ENCODE data around the gene FAM72A.
"Not testable (repeated sequence)": the region's sequence is repeated elsewhere in the genome, so short reads cannot be mapped to it uniquely, and the experiment has no call there.

FAM72A gene

DNA sequence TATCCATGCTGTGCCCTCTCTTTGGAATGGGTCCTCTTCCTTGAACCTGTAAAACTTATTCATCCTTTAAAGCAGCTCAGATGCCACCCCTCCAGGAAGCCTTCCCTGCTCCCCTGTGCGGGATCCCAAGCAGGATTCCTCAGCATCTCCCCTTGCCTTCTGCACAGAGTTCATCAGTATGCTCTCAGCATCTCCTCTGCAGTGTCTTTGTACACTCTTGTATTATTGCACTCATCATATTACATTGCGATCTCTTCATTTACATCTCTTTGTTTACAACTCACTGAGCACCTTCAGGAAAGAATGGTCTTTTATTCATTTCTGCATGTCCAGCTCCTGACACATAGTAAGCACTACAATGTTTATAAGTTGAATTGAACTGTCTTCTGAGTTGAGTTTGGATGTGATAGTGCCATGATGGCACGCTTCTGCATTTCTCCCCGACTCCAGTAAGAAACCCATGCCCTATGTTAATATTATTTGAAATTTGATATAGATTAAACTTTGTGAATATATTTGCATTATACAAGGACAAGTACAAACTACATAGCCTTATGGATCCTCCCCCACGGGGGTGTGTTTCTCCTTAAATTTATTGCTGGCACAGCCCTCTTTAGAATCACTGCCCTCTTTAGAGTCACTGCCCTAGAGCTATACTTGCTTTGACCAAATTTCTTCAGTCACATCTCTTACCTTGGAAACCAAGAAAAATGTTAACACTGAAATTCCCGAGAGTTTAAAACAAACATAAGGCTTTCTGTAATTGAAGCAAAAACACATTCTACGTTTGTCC, 13.2 kb upstream of the FAM72A start:
- not testable (repeated sequence) for DNase-seq (ENCODE audit: low read depth, low spot score)

DNA sequence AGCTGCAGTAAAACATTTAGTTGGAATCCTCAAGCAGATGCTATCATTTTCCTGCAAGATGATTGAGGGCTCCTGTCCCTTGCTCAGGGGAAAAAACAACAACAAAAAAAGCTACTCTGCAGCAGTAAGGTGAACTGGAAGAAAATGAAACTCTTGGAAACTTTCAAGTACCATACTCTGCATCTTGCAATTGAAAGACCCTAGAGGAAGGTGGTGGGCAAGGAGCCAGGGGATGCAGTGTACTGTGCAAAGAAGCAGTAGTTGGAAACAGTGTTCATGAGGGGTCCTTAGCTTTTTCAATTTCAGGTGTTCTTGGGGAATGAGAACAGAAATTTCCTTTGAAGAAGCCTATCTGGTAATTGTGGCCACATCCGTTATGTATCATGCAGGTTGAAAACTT, 8.2 kb upstream of the FAM72A start:
- DNase-seq (ENCODE audit: low read depth, low spot score), result not testable (repeated sequence)

DNA sequence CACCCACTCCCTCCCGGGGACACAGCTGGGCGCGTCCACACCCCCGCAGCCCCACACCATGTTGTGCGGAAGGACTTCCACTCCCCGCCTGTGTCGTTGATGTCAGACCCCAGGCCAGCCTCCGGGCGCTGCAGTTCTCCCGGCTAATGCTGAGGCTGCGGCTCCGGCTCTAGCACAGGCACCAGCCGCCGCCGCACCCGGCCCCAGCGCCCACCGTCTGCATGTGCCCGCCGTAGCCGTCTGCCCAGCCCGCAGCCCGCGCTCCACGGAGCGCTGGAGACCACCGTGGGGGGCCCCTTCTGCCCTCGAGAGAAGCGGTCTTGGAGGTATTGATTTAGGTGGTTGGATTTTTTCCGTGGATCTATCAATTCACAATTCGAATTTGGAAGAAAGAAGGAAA, 2.9 kb upstream of the FAM72A start:
- not testable (repeated sequence) for DNase-seq (ENCODE audit: low read depth, low spot score)

DNA sequence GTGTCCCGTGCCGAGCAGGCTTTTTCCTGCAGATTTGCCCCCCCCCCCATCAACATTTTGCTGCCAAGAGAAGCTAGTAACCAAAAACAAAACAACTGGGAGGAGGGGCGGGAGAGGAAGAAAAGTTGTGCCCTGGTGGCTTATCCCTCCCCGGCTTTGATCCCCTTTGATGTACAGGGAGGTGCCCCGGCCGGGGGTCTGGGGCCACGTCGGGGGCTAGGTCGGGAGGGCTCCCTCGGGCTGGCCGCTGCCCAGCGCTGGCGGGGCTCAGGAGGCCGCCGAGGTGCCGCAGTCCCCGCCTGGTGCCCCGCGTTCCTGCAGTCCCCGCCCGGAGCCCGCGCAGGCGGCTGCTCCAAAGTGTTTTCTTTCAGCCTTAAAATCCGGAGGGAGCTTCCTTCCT, 2.2 kb upstream of the FAM72A start:
- not testable (repeated sequence) for DNase-seq (ENCODE audit: low read depth, low spot score)

DNA sequence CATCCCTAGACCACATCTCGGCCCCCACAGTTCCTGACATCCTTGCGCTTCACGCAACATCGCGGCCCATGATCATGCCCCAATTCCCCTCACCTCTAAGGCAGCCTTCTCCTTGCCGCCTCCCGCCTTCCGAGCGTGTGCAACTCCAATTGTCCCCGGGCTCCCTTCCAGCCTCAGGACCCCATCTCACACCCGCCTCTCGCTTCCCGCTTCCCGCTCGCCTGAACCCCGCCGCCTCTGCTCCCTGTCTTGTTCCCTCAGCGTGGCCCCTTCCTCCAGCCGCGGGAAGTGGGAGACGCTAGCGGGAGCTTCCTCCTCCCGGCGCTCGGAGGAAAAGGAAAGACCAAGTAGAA, 1.5 kb upstream of the FAM72A start:
- DNase-seq (ENCODE audit: low read depth, low spot score), result not testable (repeated sequence)

DNA sequence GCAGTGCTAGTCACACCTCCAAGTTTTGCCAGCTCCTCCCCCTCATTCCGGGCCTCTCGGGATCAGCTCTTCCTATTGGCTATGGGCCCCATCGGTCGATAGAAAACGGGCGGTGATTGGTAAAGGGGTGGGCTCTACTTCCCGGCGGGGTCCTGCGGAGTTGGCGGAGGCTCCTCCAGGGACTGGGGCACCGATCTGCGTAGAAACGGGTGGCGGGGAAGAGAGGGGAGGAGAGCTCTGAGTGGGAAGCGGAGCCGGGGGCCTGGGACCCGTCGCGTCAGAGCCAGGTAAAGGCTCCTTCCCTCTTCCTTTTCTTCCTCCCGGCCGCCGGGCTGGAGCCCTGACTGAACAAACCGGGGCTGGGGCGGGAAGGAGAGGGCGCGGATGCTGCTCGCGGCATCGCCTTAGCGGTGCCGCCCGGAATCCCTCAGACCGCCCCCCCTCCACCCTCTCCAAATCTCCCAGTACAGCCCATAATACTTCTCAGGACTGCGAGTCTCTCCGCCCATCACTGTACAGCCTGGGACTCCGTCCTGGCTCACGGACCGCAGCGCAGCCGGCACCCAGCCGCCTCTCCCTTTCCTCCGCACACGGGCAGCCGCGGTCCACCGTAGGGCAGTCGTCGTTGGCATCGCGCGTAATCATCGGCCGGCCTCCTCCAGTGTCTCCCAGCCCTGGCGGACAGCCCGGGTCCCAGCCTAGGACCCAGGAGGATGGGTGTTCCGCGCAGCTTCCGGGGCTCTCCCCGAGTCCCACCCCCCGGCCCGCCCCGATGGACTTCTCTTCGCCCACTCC, 922 bp upstream of the FAM72A start, which contains the start of gene SRGAP2:
Gene SRGAP2, plus strand, starts transcription at position 178 of the 795 bp plus-strand sequence. CDS start 2,430 bp downstream, outside the sequence.
- peak; percentile 21 for DNase-seq (ENCODE audit: low read depth, low spot score)

DNA sequence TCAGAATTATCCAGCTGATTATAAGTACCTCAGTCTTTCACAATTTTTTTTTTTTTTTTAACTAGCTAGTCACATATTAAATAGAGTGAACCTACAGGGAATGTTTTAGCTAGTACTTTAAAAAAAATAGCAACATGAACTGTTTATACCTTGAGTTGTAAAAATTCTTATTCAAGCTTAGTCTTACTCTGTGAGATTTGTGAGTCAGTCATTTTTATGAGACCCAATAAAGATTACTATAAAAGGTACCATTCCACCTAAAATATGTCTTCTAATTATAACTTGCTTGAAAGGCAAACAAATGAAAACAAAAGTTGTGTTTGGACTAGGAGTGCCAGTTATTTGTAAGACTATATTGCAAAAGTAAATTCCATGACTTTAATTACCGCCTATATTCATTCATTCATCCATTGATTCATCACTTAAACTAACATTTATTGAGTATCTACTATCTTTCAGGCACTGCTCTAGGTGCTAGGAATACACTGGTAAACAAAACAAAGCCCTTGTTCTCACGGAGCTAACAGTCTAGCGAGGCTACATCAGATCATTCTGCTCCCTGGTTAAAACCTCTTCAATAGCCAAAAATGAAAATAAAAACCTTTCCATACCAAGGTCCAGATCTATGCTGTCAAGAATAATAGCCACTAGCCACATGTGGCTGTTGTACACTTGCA, 5.8 kb downstream of the FAM72A start:
- not testable (repeated sequence) for DNase-seq (ENCODE audit: low read depth, low spot score)

DNA sequence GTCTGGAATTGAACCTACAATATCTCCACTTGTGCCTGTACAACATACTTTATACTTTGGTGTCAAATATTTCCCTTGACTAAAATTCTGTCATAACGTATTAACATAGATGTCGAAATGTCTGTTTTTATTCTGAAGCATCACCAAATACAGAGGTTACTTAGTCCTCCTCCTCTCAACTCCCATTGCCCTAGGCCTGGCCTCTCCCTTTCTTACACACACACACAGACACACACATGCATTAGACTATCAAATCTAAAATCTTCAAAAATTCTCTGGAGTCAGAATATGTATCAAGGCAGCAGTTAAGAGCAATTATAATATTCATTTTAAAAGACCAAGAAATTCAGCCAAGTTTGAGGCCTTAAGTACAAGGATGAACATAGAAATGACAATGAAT, 7.5 kb downstream of the FAM72A start:
- DNase-seq (ENCODE audit: low read depth, low spot score), result not testable (repeated sequence)

DNA sequence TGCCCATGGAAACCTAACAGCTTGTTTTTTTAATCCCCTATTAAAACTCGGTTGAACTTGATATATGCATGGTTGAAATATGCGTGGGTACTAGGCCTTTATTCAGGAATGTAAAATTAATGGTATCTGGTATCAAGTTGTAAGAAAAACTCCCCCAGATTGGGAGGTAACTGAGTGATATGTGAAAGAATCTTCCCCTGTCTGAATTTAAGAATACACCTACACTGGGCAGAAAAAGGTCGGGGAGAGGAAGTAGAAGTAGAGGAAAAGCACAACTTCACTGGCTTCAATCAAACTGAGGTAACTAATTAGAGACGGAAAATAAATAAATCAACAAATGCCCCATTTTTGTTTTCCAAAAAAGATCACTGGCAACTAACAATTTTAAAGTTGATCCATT, 15.8 kb downstream of the FAM72A start:
- DNase-seq (ENCODE audit: low read depth, low spot score), result not testable (repeated sequence)

DNA sequence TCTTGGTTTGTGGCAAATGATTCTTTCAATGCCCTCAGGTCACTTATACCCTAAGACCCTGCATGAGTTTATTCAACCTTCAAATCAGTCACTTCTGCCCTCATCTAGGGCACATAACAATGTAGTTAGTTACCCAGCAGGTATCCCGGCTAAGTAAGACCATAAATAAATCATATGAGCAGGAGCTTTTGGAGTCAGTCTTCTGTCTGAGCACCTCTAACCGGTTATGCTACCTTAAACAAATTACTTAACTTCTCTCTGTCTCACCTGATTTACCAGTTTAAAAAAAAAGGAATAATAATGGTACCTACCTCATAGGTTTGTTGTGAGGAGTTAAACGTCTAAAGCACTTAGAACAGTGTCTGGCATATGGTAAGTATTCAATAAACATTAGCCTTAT, 16.9 kb downstream of the FAM72A start:
- DNase-seq (ENCODE audit: low read depth, low spot score), result not testable (repeated sequence)

DNA sequence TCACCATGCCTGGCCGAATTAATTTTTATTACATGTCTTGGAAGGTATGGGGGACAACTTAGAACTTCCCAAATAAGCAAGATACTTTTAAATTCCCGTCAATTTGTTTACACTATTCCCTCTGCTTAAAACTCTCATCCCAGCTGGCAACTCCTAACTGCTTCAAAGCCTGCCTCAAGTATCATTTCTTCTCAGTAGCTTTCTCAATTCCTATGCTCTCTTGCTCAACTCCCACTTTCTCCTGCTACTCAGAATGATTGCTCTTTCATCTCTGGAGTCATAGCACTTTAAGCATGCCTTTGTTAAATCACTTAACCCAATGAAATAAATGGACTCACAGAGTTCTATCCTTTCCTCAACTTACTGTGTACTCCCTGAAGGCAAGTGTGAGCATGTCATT, 18.9 kb downstream of the FAM72A start:
- not testable (repeated sequence) for DNase-seq (ENCODE audit: low read depth, low spot score)

DNA sequence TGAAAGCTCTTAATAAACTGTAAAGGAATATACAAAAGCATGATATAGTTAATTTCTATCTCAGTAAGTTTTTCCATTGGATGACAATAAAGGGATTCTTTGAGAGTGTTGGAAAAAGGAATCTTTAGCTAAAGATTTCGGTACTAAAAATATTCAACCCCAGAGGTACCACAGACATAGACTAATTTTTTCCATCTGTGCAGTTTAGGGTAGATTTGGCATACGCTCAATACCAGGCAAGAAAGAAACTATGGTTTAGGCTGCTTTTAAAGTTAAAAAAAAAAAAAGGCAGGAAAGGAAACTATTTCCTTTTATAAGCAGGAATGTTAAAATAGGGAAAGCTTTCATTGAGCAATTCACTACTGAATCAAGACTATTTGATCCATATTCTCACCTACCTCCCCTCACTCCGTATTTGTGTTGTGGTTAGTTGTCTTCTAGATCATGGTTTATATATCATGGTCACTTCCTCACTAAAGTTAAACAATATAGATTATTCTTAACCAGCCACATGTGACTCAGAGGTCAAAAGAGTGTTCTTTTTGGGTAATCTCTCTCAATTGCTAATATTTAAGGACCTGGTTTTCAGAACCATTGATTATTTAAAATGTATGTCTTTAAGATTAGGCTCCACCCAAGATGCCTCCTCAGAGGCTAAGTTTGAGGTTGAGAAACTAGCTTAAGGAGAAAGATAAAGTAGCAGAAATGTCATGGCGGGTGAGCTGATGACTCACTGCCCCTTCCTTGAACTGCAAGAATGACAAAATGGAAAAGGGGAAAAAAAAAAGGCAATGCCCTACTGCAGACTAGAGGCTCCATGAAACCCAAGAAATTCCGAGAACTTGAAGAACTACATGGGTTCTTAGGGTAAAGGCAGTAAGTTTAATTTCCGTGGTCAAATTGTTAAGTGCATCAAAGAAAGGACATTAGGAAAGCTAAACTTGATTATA, 20.0 kb downstream of the FAM72A start:
- not testable (repeated sequence) for DNase-seq (ENCODE audit: low read depth, low spot score)

DNA sequence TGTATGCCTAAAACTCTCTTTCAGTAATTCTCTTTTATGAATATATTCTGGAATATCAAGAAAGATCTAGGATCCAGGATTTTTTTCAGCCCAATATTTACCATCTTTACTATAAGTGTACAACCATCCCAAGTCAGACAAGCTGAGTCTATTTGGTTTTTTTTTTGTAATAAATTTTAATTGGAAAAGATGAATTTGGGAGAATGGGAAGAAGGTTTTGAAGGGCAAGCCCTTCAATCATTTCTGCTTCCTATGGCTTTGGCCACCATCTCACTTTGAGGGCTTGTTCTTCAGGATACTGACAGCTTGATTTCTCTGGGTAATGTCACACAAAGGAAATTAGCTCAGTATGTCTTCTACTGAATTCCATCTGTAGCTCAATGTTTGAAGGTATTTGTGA, 23.0 kb downstream of the FAM72A start:
- DNase-seq (ENCODE audit: low read depth, low spot score), result not testable (repeated sequence)

DNA sequence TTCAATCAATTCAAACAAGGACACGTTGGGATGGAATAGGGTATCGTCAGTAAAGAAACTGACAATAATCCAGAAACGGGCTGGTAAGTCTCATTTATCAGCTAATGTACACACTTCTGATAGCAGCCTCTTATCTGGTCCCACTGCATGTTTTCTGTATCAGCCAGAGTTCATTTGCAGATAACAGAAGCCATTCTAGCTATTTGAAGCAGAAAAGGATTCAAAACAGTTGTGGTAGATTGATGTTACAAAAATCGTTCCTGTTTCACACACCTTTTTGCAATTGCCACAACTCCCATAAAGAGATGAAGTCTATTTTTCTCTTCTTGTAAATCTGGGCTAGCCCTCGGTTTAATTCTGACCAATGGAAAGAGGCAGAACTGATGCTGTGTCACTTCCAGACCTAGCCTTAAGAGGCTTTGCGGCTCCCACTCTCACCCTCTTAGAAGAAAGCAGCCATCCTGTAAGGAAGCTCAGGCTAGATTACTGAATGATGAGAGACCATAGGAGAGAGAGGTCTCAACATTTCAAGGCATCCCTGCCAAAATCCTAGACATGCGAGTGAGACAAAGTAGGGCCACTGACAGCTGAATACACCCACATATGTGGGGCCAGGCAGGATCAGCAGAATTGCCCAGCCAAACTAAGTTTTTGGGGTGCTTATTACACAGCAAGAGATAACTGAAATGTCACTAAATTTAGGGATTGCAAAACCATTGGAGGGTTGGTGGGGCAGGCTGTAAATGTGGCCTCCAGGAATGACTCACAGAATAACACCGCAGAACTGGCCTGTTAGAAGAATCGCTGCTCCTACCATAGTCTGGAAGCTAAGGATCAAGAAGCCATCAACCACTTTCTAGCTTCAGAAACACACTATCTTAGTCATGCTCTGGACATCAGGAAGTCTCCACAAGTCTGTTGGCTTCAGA, 24.3 kb downstream of the FAM72A start:
- DNase-seq (ENCODE audit: low read depth, low spot score), result not testable (repeated sequence)

DNA sequence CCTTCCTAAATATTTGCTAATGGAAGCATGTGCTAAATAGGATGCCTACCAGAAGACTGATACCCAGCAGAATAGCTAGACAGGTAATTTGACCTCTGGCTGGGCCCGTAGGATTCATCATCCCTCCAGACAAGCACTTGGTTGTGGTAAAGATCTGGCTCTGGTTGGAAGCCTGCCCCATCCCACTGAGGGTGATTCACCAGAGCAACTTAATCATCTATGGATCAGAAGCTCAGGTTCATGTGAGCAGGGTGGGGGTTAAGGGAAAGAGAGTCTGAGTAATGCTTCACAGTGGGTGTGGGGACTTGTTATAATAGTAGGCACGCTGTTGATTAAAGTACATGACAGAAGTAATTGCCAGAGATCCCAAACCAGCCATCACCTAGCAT, 26.5 kb downstream of the FAM72A start:
- not testable (repeated sequence) for DNase-seq (ENCODE audit: low read depth, low spot score)

DNA sequence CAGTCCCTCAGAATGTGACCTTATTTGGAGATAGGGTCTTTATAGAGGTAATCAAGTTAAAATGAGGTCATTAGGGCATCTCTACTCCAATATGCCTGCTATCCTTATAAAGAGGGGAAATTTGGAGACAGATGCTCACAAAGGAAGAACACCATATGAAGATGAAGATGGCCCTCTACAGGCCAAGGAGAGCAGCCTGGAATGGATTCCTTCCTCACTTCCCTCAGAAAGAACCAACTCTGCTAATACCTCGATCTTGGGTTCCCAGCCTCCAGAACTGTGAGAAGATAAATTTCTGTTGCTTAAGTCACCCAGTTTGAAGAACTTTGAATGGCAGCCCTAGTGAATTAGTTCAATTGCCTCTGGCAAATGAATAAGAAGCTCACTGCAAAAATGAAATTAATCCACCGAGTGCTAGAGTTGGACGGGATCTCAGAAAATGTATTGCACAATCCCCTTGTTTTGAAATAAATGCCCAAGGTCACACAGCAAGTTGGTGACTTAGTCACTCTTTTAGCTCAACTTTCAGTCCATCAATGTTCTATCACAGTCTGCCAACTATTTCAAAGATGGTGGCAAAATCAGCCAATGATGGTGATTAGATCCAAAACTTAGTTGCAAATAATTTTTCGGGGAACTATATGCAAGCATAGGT, 27.1 kb downstream of the FAM72A start:
- DNase-seq (ENCODE audit: low read depth, low spot score), result not testable (repeated sequence)

DNA sequence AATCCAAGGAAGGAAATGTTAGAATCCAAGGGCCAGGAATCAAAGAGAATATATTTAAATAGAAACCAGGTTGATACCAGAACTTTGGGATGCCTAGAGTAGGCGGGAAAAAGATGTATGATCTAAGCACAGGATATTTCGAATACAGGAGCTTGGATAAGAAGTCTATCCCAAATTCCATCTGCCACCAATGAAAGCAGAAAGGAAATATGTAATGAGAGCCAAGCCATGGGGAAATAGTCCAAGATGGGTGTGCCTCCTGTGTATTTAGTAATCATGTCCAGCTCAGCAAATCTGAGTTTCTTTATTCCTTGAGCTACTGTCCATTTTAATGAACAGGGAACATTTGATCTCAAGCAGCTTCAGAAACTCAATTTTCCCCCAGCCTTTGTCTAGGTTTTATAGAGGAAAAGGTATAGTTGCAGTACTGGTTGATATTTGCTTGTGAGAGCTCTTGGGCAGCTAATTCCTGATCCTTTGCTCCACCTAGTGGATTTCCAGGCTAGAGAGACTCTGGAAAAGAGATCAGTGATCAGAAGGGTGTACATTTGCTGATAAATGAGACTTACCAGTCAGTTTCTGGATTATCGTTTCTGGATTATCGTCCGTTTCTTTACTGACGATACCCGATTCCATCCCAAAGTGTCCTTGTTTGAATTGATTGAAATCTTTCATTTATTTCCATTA, 28.3 kb downstream of the FAM72A start:
- not testable (repeated sequence) for DNase-seq (ENCODE audit: low read depth, low spot score)

DNA sequence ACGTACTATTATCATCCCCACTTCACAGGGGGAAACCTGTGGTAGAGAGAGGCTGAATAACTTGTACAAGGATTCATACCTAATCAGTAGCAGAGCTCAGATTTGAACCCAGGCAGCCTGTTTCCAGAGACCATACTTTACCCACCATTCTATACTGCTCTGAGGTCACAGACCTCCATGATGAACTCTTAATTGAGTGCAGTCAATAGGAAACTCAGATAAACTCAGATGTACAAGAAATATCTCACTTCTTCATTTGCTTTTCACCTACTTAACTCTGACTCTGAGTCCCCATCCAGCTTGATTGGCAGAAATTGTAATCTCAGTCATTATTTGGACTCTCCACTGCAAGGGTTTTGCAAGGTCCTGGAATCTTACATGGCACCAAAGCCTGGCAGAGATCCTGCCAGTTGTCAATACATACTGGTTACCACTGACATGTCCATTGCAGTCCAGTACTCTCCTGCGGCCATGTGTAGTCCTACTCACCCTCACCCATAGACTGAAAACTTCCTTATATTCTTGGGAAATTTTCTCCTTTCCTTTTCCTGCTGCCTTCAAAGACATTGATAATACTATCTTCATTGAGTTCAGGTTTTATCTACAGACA, 29.4 kb downstream of the FAM72A start:
- not testable (repeated sequence) for DNase-seq (ENCODE audit: low read depth, low spot score)
